ENCODE measurements around the gene CCR1. TPM values are rescaled to one million over a fixed set of nuclear protein-coding genes. Genes with fewer than 3 reads are reported as not detected.

The CCR1 gene
- total RNA-seq, 1 donor from 2014 or later = not detected

- H3K9me3 Mint-ChIP-seq (ENCODE audit: unreplicated experiment) = no peaks in the 10 kb centered on the region
- H3K27ac Mint-ChIP-seq (ENCODE audit: unreplicated experiment) = no peak overlapping the region
- no peaks in the 10 kb centered on the region for H3K36me3 Mint-ChIP-seq (ENCODE audit: unreplicated experiment)
- H3K4me3 Mint-ChIP-seq (ENCODE audit: unreplicated experiment) = no peak overlapping the region
- DNase-seq = no peak
- no peaks in the 10 kb centered on the region for H3K27me3 Mint-ChIP-seq (ENCODE audit: unreplicated experiment)
- no peaks in the 10 kb centered on the region for H3K4me1 Mint-ChIP-seq (ENCODE audit: low read depth, unreplicated experiment)
- TF ChIP-seq CTCF (IDR thresholded peaks at IDR 0.05; ENCODE audit: partially characterized antibody, unreplicated experiment) = no peak
Observed at GRCh38 chr3:46221938-46222337, 13.8 kb upstream of the CCR1 start.

GRCh38 chr3:46221391-46221790 is 13.3 kb upstream of the CCR1 start:
- no peaks in the 10 kb centered on the region for H3K36me3 Mint-ChIP-seq (ENCODE audit: unreplicated experiment)
- no peaks in the 10 kb centered on the region for H3K4me1 Mint-ChIP-seq (ENCODE audit: low read depth, unreplicated experiment)
- no peak for TF ChIP-seq CTCF (IDR thresholded peaks at IDR 0.05; ENCODE audit: partially characterized antibody, unreplicated experiment)
- no peak overlapping the region for H3K4me3 Mint-ChIP-seq (ENCODE audit: unreplicated experiment)
- no peaks in the 10 kb centered on the region for H3K9me3 Mint-ChIP-seq (ENCODE audit: unreplicated experiment)
- no peak overlapping the region for H3K27ac Mint-ChIP-seq (ENCODE audit: unreplicated experiment)
- no peak for DNase-seq
- no peaks in the 10 kb centered on the region for H3K27me3 Mint-ChIP-seq (ENCODE audit: unreplicated experiment)

GRCh38 chr3:46218196-46218709 is 10.1 kb upstream of the CCR1 start:
- Mint-ChIP-seq H3K27ac (ENCODE audit: unreplicated experiment) (no peak overlapping the region), H3K4me1 (ENCODE audit: low read depth, unreplicated experiment) (no peaks in the 10 kb centered on the region)
- no peak for DNase-seq

GRCh38 chr3:46215810-46216414 is 7.8 kb upstream of the CCR1 start:
- no peaks in the 10 kb centered on the region for H3K27me3 Mint-ChIP-seq (ENCODE audit: unreplicated experiment)
- no peak for TF ChIP-seq CTCF (IDR thresholded peaks at IDR 0.05; ENCODE audit: partially characterized antibody, unreplicated experiment)
- H3K4me1 Mint-ChIP-seq (ENCODE audit: low read depth, unreplicated experiment) = no peaks in the 10 kb centered on the region
- no peak overlapping the region for H3K27ac Mint-ChIP-seq (ENCODE audit: unreplicated experiment)
- no peaks in the 10 kb centered on the region for H3K36me3 Mint-ChIP-seq (ENCODE audit: unreplicated experiment)
- no peak for DNase-seq
- H3K9me3 Mint-ChIP-seq (ENCODE audit: unreplicated experiment) = no peaks in the 10 kb centered on the region
- no peak overlapping the region for H3K4me3 Mint-ChIP-seq (ENCODE audit: unreplicated experiment)

More at GRCh38 chr3:46218196-46218709, 10.1 kb upstream of the CCR1 start:
- Mint-ChIP-seq H3K36me3 (ENCODE audit: unreplicated experiment) (no peaks in the 10 kb centered on the region), H3K4me3 (ENCODE audit: unreplicated experiment) (no peak overlapping the region), H3K9me3 (ENCODE audit: unreplicated experiment) (no peaks in the 10 kb centered on the region), H3K27me3 (ENCODE audit: unreplicated experiment) (no peaks in the 10 kb centered on the region)
- TF ChIP-seq CTCF (IDR thresholded peaks at IDR 0.05; ENCODE audit: partially characterized antibody, unreplicated experiment) = no peak

- Mint-ChIP-seq H3K27me3 (ENCODE audit: unreplicated experiment) (no peaks in the 10 kb centered on the region), H3K27ac (ENCODE audit: unreplicated experiment) (no peak overlapping the region), H3K9me3 (ENCODE audit: unreplicated experiment) (no peaks in the 10 kb centered on the region), H3K36me3 (ENCODE audit: unreplicated experiment) (no peaks in the 10 kb centered on the region), H3K4me3 (ENCODE audit: unreplicated experiment) (no peak overlapping the region), H3K4me1 (ENCODE audit: low read depth, unreplicated experiment) (no peaks in the 10 kb centered on the region)
- no peak for TF ChIP-seq CTCF (IDR thresholded peaks at IDR 0.05; ENCODE audit: partially characterized antibody, unreplicated experiment)
- no peak for DNase-seq
Observed at GRCh38 chr3:46214751-46215352, 6.7 kb upstream of the CCR1 start.

Data from glutamatergic neuron (in vitro differentiated cells).